Peyer's patch (tissue), 4 donors: Measurements from ENCODE around the gene POLA1.

Source experiments
- CTCF ChIP-seq, 6 experiments: fragments of 450-650 bp in 4 of 6; fragments of 200-600 bp in 2 of 6; sonication (generic) in 1 of 6; IDR thresholded peaks; one replicate each; pipeline ENCODE4 v1.5.1; 2017 to 2019; ENCODE audit warnings: antibody characterized with exemption in 6 of 6, mild to moderate bottlenecking in 3 of 6, moderate library complexity in 1 of 6
- POLR2A ChIP-seq, 2 donors: fragments of 450-650 bp; IDR thresholded peaks; one replicate each; pipeline ENCODE4 v1.5.1; 2017; ENCODE audit warnings: antibody characterized with exemption in 2 of 2, mild to moderate bottlenecking in 2 of 2, moderate library complexity in 2 of 2

- TF ChIP-seq CTCF (IDR thresholded peaks at IDR 0.05) (no peak), POLR2A (IDR thresholded peaks at IDR 0.05) (no peak)
Measured at GRCh38 chrX:25022499-25023325, 329.0 kb downstream of the POLA1 start.
